Adrenal gland (tissue), 12 donors: ENCODE results near the gene TAL1. TPM values are rescaled to one million over a fixed set of nuclear protein-coding genes. Genes with fewer than 3 reads are reported as not detected.
"Not testable (repeated sequence)": the region's sequence is repeated elsewhere in the genome, so short reads cannot be mapped to it uniquely, and the experiment has no call there.

Experiments used
- DNase-seq, 7 donors: peaks; one replicate each; pipeline ENCODE4 v3.0.0-alpha.2; 2019 to 2020
- H3K27ac ChIP-seq, 5 donors: fragments of 200-600 bp; sonication (generic) in 4 of 5; 1 replicate in 3 of 5; 2 replicates in 2 of 5; pipeline versions ENCODE4 v1.5.1 to v1.8.0; 2016 to 2020; ENCODE audit warnings: mild to moderate bottlenecking in 1 of 5
- H3K27me3 ChIP-seq: fragments of 200-600 bp; 2 replicates; pipeline ENCODE4 v1.8.0; 2021
- H3K36me3 ChIP-seq, 2 donors: fragments of 200-600 bp; replicated peaks in 1 of 2; 1 replicate in 1 of 2; 2 replicates in 1 of 2; pipeline versions ENCODE4 v1.5.1 to v1.8.0; 2018 to 2022
- H3K4me1 ChIP-seq, 2 donors: fragments of 200-600 bp; replicated peaks in 1 of 2; 1 replicate in 1 of 2; 2 replicates in 1 of 2; pipeline versions ENCODE4 v1.5.1 to v1.8.0; 2018 to 2021
- H3K4me3 ChIP-seq, 4 donors: fragments of 200-600 bp; sonication (generic) in 3 of 4; one replicate each; pipeline ENCODE4 v1.5.1; 2016 to 2018
- H3K9me3 ChIP-seq, 3 donors: fragments of 200-600 bp; sonication (generic) in 1 of 3; replicated peaks in 1 of 3; 1 replicate in 2 of 3; 2 replicates in 1 of 3; pipeline versions ENCODE4 v1.5.1 to v1.8.0; 2016 to 2021
- POLR2A ChIP-seq, 2 donors: fragments of 450-650 bp; IDR thresholded peaks; one replicate each; pipeline ENCODE4 v1.6.1; 2017; ENCODE audit warnings: antibody characterized with exemption in 2 of 2, mild to moderate bottlenecking in 2 of 2, moderate library complexity in 1 of 2
- WGBS, 4 donors: extraction: QIAGEN DNeasy Blood & Tissue Kit in 2 of 4; methylation state at CpG; one replicate each; pipeline versions ENCODE4 v1.1.5 to v1.1.7; 2013 to 2017; 5-methylcytosine and 5-hydroxymethylcytosine counted together
- intact Hi-C, 2 donors: fragments of 100-400 bp; cut with DNase I; formaldehyde crosslinking; loops; one replicate each; pipeline versions ENCODE4 v1.14.1 to v1.15.0; 2022 to 2023
- polyA plus RNA-seq, 3 donors: library from polyadenylated mRNA; stranded (reverse); fragments of 200-250 nt in 2 of 3; fragments of 350-450 nt in 1 of 3; fragmentation: Illumina TruSeq in 1 of 3; extraction: RNeasy Lipid Tissue Mini Kit (QIAGEN cat#74804) in 1 of 3; gene quantifications; one replicate each; pipeline ENCODE4 v1.2.3, GENCODE V29; 2013 to 2014
- total RNA-seq, 9 donors: library from RNA; depleted of rRNA in 4 of 9; stranded (reverse); fragments of >200 nt in 4 of 9; fragments of 120-200 nt in 1 of 9; fragmentation: NEBNext Ultra II Directional in 1 of 9; extraction: Animal tissue kit (Norgen Biotek cat#: 25700) in 1 of 9; gene quantifications; one replicate each; pipeline versions ENCODE4 v1.1.0 to v1.2.4, GENCODE V29; 2013 to 2023
- TF ChIP-seq, protein P1 (sequence below), 6 experiments: fragments of 450-650 bp in 4 of 6; fragments of 200-600 bp in 2 of 6; sonication (generic) in 1 of 6; IDR thresholded peaks; 1 replicate in 5 of 6; 2 replicates in 1 of 6; pipeline versions ENCODE4 v1.5.1 to v1.8.0; 2016 to 2021; ENCODE audit warnings: antibody characterized with exemption in 6 of 6, mild to moderate bottlenecking in 2 of 6, moderate library complexity in 1 of 6
- donor health status: healthy with polysubstance abuse.
- donor health status: Bipolar disorder and iron deficiency.
- donor health status: DM: yes; HTN: yes; CAD: no.
- donor health status: DM: no; HTN: no; CAD: no.
- donor health status: DM: no; HTN: no; CAD: no.
- donor health status: DM: yes; HTN: yes; CAD: no.

Gene TAL1
- total and polyA plus RNA-seq, 12 donors = 1.2 to 13.4 (median 3.2) TPM

DNA sequence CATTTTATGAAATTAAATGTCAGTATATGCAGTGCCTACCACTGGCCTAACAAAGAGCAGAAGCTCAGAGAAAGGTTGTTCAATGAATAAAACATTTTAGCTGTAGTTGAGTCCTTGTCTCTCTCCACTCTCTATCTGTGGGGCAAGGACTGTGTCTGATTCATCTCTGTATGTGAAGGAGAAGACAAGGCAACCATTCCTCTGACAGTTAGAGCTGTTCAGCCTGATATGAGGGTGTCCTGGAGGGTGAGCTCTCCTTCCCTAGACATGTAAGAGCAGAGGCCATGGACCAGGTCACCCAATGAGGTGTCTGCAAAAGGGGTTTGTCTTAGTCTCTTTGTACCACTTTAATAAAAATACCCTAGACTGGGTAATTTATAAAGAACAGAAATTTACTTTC lies 37.7 kb downstream of the TAL1 start:
- no peak overlapping the region for H3K27ac ChIP-seq
- H3K4me3 ChIP-seq = no peak overlapping the region
- intact Hi-C loops = loop anchor here in 1 of 2 donors (5.0 kb wide), 2 partner anchors 68 to 228 kb away; no protein-coding TSS in a partner anchor
- DNase-seq = peak in 2 of 7 donors; percentile 2 to 4
- no peaks in the 10 kb centered on the region for H3K27me3 ChIP-seq
- H3K36me3 ChIP-seq = no peaks in the 10 kb centered on the region
- H3K9me3 ChIP-seq = no peaks in the 10 kb centered on the region
- no peak for TF ChIP-seq POLR2A (IDR thresholded peaks at IDR 0.05)
- TF ChIP-seq, protein P1, sequence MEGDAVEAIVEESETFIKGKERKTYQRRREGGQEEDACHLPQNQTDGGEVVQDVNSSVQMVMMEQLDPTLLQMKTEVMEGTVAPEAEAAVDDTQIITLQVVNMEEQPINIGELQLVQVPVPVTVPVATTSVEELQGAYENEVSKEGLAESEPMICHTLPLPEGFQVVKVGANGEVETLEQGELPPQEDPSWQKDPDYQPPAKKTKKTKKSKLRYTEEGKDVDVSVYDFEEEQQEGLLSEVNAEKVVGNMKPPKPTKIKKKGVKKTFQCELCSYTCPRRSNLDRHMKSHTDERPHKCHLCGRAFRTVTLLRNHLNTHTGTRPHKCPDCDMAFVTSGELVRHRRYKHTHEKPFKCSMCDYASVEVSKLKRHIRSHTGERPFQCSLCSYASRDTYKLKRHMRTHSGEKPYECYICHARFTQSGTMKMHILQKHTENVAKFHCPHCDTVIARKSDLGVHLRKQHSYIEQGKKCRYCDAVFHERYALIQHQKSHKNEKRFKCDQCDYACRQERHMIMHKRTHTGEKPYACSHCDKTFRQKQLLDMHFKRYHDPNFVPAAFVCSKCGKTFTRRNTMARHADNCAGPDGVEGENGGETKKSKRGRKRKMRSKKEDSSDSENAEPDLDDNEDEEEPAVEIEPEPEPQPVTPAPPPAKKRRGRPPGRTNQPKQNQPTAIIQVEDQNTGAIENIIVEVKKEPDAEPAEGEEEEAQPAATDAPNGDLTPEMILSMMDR (IDR thresholded peaks at IDR 0.05) = no peak
- peaks cover 6 to 8% of the 10 kb centered on the region in 2 donors for H3K4me1 ChIP-seq

DNA sequence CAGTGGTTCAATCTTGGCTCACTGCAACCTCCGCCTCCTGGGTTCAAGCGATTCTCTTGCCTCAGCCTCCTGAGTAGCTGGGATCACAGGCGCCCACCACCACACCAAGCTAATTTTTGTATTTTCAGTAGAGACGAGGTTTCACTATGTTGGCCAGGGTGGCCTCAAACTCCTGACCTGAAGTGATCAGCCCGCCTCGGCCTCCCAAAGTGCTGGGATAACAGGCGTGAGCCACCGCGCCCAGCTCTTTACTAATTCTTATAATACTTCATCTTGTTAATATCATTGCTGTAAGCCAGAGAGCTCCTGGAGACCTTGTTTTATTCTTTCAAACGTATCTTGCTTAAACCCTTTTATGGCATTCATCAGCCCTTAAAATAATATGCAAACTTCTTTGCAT lies 38.5 kb downstream of the TAL1 start:
- intact Hi-C loops = loop anchor here in 1 of 2 donors (5.0 kb wide), 2 partner anchors 69 to 229 kb away; no protein-coding TSS in a partner anchor
- H3K27ac ChIP-seq, H3K4me3 ChIP-seq, H3K9me3 ChIP-seq, H3K36me3 ChIP-seq, H3K27me3 ChIP-seq, H3K4me1 ChIP-seq: not testable (repeated sequence)
- 67 to 79% (median 73%) methylated on average over 10 of the region's 10 CpGs for WGBS, 4 donors
- peak in 3 of 7 donors; percentile 10 to 28 (median 15) for DNase-seq

DNA sequence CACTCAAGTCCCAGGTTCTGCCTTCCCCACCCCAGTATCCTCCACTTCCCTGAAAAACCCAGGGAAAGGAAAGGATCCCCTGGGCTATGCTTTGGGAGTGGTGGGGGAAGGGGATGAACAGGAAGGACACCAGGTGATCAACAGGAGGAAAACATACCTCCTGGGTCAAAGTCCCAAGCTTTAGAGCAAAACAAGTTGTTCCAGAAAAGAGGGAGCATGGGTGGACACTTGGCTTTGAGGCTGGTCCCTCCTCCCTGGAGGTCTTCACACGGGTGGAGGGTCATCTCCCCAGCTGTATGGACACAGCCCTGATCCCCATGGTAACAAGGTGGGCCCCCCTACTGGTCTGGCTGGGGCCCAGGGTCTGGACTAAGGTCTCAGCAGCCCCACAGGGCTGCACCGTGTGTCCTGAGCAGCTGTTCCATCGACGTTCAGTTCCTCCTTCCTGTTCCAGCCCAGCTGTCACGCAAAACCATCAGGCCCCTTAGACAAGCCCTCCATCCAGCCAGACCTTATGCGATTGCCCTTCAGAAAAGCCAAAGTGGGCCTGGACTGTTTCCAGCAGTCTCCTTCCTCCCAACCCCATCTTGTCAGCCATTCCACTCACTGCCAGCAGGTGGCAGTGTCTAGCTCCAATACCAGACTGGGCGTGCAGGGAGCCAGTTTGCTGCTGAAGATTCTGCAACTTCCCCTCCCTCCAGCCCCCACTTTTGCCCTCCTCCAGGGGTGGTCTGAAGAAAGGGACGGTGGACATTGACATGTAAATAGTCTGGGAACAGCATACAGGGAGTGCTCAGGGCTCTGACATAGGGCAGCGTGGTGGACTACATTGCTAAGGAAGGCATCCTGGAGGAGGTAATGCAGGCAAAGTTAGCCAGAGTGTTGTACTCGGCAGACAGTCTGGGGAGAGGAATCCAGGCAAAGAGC lies 39.3 kb downstream of the TAL1 start:
- Histone ChIP-seq H3K27me3 (no peaks in the 10 kb centered on the region), H3K27ac (no peak overlapping the region), H3K4me1 (peaks cover 6 to 8% of the 10 kb centered on the region in 2 donors), H3K9me3 (no peaks in the 10 kb centered on the region), H3K36me3 (no peaks in the 10 kb centered on the region), H3K4me3 (no peak overlapping the region)
- intact Hi-C loops = loop anchor here in 1 of 2 donors (5.0 kb wide), 2 partner anchors 70 to 230 kb away; no protein-coding TSS in a partner anchor
- 8 to 11% (median 11%) methylated on average over 9 to 10 of the region's 10 CpGs for WGBS, 4 donors
- TF ChIP-seq, protein P1 (IDR thresholded peaks at IDR 0.05) = peak; percentile 84 to 95 (median 88)
- no peak for TF ChIP-seq POLR2A (IDR thresholded peaks at IDR 0.05)
- DNase-seq = peak; percentile 67 to 88 (median 78)

DNA sequence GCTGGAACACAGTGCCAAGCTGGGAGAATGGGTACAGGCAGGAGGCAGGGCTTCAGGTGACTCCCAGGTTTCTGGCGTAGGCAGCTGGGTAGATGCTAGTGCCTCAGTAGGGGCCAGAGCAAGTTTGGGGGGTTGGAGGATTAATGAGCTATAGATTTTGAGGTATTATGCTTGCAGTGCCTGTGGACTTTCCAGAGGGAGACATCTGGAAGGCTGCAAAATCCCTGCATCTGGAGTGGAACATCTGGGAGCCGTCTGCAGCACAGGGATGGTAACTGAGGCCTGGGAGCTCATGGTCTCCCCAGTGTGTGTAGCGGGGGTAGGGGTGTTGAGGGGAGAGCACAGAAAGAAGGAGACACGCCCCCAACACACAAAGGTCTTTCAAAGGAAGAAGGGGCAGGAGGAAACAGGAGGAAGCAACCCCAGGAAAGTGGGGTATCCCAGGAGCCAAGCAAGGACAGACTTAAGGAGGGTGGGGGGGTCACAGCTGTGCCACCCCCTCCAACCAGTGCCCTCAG lies 40.0 kb downstream of the TAL1 start:
- intact Hi-C loops = loop anchor here in 1 of 2 donors (5.0 kb wide), 2 partner anchors 70 to 230 kb away; no protein-coding TSS in a partner anchor
- no peaks in the 10 kb centered on the region for H3K9me3 ChIP-seq
- 69 to 79% (median 72%) methylated on average over 3 to 4 of the region's 4 CpGs for WGBS, 4 donors
- H3K36me3 ChIP-seq = no peaks in the 10 kb centered on the region
- peak in 3 of 7 donors; percentile 8 to 27 (median 12) for DNase-seq
- peaks cover 6 to 8% of the 10 kb centered on the region in 2 donors for H3K4me1 ChIP-seq
- no peak overlapping the region for H3K4me3 ChIP-seq
- no peak for TF ChIP-seq POLR2A (IDR thresholded peaks at IDR 0.05)
- TF ChIP-seq, protein P1 (IDR thresholded peaks at IDR 0.05) = no peak
- H3K27ac ChIP-seq = no peak overlapping the region
- no peaks in the 10 kb centered on the region for H3K27me3 ChIP-seq
